HG02970 (cell line): ENCODE data around the gene GALNT7.
"Not testable (repeated sequence)": the region's sequence is repeated elsewhere in the genome, so short reads cannot be mapped to it uniquely, and the experiment has no call there.

Source experiments
- ATAC-seq: cut with Tn5 transposase; IDR thresholded peaks from one replicate; pipeline ENCODE4 v1.9.1; 2021; ENCODE audit warnings: mild to moderate bottlenecking, moderate library complexity, moderate number of reproducible peaks; ENCODE audit not compliant: unreplicated experiment, low FRiP score

Gene GALNT7

GRCh38 chr4:173161311-173161710, 7.3 kb upstream of the GALNT7 start:
- no peak for ATAC-seq

GRCh38 chr4:173165706-173166105, 2.9 kb upstream of the GALNT7 start:
- no peak for ATAC-seq

GRCh38 chr4:173166491-173166890, 2.1 kb upstream of the GALNT7 start:
- ATAC-seq = no peak

GRCh38 chr4:173167758-173168395, 734 bp upstream of the GALNT7 start:
- no peak for ATAC-seq

GRCh38 chr4:173169178-173169427, 492 bp downstream of the GALNT7 start:
- no peak for ATAC-seq

- peak; percentile 56 for ATAC-seq
Measured at GRCh38 chr4:173169428-173170181, 994 bp downstream of the GALNT7 start.

- no peak for ATAC-seq
Measured at GRCh38 chr4:173170182-173170778, 1.7 kb downstream of the GALNT7 start.

- no peak for ATAC-seq
Measured at GRCh38 chr4:173171098-173171497, 2.5 kb downstream of the GALNT7 start.

- ATAC-seq = no peak
Measured at GRCh38 chr4:173171987-173172386, 3.4 kb downstream of the GALNT7 start.

GRCh38 chr4:173174184-173174583, 5.6 kb downstream of the GALNT7 start:
- ATAC-seq = no peak

- no peak for ATAC-seq
Measured at GRCh38 chr4:173174594-173175012, 6.0 kb downstream of the GALNT7 start.

GRCh38 chr4:173176010-173176409, 7.4 kb downstream of the GALNT7 start:
- no peak for ATAC-seq

- no peak for ATAC-seq
Measured at GRCh38 chr4:173177232-173177631, 8.6 kb downstream of the GALNT7 start.

- ATAC-seq = no peak
Measured at GRCh38 chr4:173178144-173178543, 9.5 kb downstream of the GALNT7 start.

GRCh38 chr4:173181848-173182247, 13.2 kb downstream of the GALNT7 start:
- ATAC-seq = no peak

- no peak for ATAC-seq
Measured at GRCh38 chr4:173182403-173182802, 13.8 kb downstream of the GALNT7 start.

GRCh38 chr4:173183659-173184247, 15.1 kb downstream of the GALNT7 start:
- ATAC-seq = not testable (repeated sequence)

- ATAC-seq = no peak
Measured at GRCh38 chr4:173185847-173186510, 17.4 kb downstream of the GALNT7 start.

GRCh38 chr4:173187732-173188131, 19.1 kb downstream of the GALNT7 start:
- ATAC-seq = no peak

GRCh38 chr4:173188648-173189047, 20.0 kb downstream of the GALNT7 start:
- no peak for ATAC-seq

- no peak for ATAC-seq
Measured at GRCh38 chr4:173189117-173189693, 20.6 kb downstream of the GALNT7 start.
